GM19035 (cell line): ENCODE data around the gene AKAP8L.

Source experiments
- ATAC-seq: cut with Tn5 transposase; IDR thresholded peaks from one replicate; pipeline ENCODE4 v1.9.1; 2021; ENCODE audit not compliant: unreplicated experiment

Gene AKAP8L

GRCh38 chr19:15436012-15436825 lies 17.4 kb upstream of the AKAP8L start:
- no peak for ATAC-seq

- no peak for ATAC-seq
Observed at GRCh38 chr19:15433519-15434069, 14.8 kb upstream of the AKAP8L start.

GRCh38 chr19:15432629-15433518 lies 14.1 kb upstream of the AKAP8L start:
- peak; percentile 80 for ATAC-seq

- ATAC-seq, result no peak
Observed at GRCh38 chr19:15432018-15432494, 13.3 kb upstream of the AKAP8L start.

GRCh38 chr19:15431396-15432017 lies 12.7 kb upstream of the AKAP8L start:
- ATAC-seq, result no peak

- no peak for ATAC-seq
Observed at GRCh38 chr19:15430526-15431120, 11.8 kb upstream of the AKAP8L start.

- ATAC-seq, result no peak
Observed at GRCh38 chr19:15429825-15430467, 11.2 kb upstream of the AKAP8L start.

GRCh38 chr19:15428956-15429824 lies 10.4 kb upstream of the AKAP8L start:
- no peak for ATAC-seq

GRCh38 chr19:15427991-15428471 lies 9.2 kb upstream of the AKAP8L start:
- ATAC-seq, result no peak

GRCh38 chr19:15427350-15427700 lies 8.5 kb upstream of the AKAP8L start:
- no peak for ATAC-seq

GRCh38 chr19:15426485-15427349 lies 7.9 kb upstream of the AKAP8L start:
- ATAC-seq, result no peak

- no peak for ATAC-seq
Observed at GRCh38 chr19:15425321-15425950, 6.6 kb upstream of the AKAP8L start.

GRCh38 chr19:15424692-15425272 lies 6.0 kb upstream of the AKAP8L start:
- ATAC-seq, result no peak

GRCh38 chr19:15424121-15424520 lies 5.3 kb upstream of the AKAP8L start:
- ATAC-seq, result no peak

- ATAC-seq, result no peak
Observed at GRCh38 chr19:15423130-15423529, 4.3 kb upstream of the AKAP8L start.

GRCh38 chr19:15422296-15423075 lies 3.7 kb upstream of the AKAP8L start:
- ATAC-seq, result no peak
